Measurements from ENCODE around the gene WDTC1. TPM values are rescaled to one million over a fixed set of nuclear protein-coding genes. Genes with fewer than 3 reads are reported as not detected.
A peak's percentile ranks its signal among the peaks of the same experiment; 100 is the strongest.

Gene WDTC1
- total and polyA plus RNA-seq, 2 of the 13 experiments (the other 11 are each of a cell fraction or from before 2014, with no cell fraction given), result 5.5 TPM

GRCh38 chr1:27357281-27358037 lies 123.0 kb downstream of the WDTC1 start (continued):
- TF ChIP-seq, protein P1, sequence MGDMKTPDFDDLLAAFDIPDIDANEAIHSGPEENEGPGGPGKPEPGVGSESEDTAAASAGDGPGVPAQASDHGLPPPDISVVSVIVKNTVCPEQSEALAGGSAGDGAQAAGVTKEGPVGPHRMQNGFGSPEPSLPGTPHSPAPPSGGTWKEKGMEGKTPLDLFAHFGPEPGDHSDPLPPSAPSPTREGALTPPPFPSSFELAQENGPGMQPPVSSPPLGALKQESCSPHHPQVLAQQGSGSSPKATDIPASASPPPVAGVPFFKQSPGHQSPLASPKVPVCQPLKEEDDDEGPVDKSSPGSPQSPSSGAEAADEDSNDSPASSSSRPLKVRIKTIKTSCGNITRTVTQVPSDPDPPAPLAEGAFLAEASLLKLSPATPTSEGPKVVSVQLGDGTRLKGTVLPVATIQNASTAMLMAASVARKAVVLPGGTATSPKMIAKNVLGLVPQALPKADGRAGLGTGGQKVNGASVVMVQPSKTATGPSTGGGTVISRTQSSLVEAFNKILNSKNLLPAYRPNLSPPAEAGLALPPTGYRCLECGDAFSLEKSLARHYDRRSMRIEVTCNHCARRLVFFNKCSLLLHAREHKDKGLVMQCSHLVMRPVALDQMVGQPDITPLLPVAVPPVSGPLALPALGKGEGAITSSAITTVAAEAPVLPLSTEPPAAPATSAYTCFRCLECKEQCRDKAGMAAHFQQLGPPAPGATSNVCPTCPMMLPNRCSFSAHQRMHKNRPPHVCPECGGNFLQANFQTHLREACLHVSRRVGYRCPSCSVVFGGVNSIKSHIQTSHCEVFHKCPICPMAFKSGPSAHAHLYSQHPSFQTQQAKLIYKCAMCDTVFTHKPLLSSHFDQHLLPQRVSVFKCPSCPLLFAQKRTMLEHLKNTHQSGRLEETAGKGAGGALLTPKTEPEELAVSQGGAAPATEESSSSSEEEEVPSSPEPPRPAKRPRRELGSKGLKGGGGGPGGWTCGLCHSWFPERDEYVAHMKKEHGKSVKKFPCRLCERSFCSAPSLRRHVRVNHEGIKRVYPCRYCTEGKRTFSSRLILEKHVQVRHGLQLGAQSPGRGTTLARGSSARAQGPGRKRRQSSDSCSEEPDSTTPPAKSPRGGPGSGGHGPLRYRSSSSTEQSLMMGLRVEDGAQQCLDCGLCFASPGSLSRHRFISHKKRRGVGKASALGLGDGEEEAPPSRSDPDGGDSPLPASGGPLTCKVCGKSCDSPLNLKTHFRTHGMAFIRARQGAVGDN (CRISPR knock-in tag; IDR thresholded peaks at IDR 0.05), result peak; percentile 73
- no peak for TF ChIP-seq ZNF562 (CRISPR knock-in tag; IDR thresholded peaks at IDR 0.05; ENCODE audit: borderline replicate concordance)
- no peak for TF ChIP-seq NR3C1 (CRISPR knock-in tag; IDR thresholded peaks at IDR 0.05)
- TF ChIP-seq ZNF18 (CRISPR knock-in tag; IDR thresholded peaks at IDR 0.05; ENCODE audit: insufficient replicate concordance), result no peak
- TF ChIP-seq, protein P2, sequence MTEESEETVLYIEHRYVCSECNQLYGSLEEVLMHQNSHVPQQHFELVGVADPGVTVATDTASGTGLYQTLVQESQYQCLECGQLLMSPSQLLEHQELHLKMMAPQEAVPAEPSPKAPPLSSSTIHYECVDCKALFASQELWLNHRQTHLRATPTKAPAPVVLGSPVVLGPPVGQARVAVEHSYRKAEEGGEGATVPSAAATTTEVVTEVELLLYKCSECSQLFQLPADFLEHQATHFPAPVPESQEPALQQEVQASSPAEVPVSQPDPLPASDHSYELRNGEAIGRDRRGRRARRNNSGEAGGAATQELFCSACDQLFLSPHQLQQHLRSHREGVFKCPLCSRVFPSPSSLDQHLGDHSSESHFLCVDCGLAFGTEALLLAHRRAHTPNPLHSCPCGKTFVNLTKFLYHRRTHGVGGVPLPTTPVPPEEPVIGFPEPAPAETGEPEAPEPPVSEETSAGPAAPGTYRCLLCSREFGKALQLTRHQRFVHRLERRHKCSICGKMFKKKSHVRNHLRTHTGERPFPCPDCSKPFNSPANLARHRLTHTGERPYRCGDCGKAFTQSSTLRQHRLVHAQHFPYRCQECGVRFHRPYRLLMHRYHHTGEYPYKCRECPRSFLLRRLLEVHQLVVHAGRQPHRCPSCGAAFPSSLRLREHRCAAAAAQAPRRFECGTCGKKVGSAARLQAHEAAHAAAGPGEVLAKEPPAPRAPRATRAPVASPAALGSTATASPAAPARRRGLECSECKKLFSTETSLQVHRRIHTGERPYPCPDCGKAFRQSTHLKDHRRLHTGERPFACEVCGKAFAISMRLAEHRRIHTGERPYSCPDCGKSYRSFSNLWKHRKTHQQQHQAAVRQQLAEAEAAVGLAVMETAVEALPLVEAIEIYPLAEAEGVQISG (CRISPR knock-in tag; IDR thresholded peaks at IDR 0.05), result 0 out of 2 replicates have a peak, but pooled peaks have one; percentile 54
- TF ChIP-seq, protein P3, sequence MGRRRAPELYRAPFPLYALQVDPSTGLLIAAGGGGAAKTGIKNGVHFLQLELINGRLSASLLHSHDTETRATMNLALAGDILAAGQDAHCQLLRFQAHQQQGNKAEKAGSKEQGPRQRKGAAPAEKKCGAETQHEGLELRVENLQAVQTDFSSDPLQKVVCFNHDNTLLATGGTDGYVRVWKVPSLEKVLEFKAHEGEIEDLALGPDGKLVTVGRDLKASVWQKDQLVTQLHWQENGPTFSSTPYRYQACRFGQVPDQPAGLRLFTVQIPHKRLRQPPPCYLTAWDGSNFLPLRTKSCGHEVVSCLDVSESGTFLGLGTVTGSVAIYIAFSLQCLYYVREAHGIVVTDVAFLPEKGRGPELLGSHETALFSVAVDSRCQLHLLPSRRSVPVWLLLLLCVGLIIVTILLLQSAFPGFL (CRISPR knock-in tag; IDR thresholded peaks at IDR 0.05), result no peak
- TF ChIP-seq HOXA7 (CRISPR knock-in tag; IDR thresholded peaks at IDR 0.05), result no peak
- TF ChIP-seq ZNF788 (CRISPR knock-in tag; IDR thresholded peaks at IDR 0.05; ENCODE audit: borderline replicate concordance), result peak; percentile 77; the same call in 1 of the 2 replicates
- TF ChIP-seq, protein P4, sequence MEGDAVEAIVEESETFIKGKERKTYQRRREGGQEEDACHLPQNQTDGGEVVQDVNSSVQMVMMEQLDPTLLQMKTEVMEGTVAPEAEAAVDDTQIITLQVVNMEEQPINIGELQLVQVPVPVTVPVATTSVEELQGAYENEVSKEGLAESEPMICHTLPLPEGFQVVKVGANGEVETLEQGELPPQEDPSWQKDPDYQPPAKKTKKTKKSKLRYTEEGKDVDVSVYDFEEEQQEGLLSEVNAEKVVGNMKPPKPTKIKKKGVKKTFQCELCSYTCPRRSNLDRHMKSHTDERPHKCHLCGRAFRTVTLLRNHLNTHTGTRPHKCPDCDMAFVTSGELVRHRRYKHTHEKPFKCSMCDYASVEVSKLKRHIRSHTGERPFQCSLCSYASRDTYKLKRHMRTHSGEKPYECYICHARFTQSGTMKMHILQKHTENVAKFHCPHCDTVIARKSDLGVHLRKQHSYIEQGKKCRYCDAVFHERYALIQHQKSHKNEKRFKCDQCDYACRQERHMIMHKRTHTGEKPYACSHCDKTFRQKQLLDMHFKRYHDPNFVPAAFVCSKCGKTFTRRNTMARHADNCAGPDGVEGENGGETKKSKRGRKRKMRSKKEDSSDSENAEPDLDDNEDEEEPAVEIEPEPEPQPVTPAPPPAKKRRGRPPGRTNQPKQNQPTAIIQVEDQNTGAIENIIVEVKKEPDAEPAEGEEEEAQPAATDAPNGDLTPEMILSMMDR (CRISPR knock-in tag; IDR thresholded peaks at IDR 0.05), result peak; percentile 95
